ENCODE measurements around the gene LDLRAD2.
"Not testable (repeated sequence)": the region's sequence is repeated elsewhere in the genome, so short reads cannot be mapped to it uniquely, and the experiment has no call there.

Gene LDLRAD2

DNA sequence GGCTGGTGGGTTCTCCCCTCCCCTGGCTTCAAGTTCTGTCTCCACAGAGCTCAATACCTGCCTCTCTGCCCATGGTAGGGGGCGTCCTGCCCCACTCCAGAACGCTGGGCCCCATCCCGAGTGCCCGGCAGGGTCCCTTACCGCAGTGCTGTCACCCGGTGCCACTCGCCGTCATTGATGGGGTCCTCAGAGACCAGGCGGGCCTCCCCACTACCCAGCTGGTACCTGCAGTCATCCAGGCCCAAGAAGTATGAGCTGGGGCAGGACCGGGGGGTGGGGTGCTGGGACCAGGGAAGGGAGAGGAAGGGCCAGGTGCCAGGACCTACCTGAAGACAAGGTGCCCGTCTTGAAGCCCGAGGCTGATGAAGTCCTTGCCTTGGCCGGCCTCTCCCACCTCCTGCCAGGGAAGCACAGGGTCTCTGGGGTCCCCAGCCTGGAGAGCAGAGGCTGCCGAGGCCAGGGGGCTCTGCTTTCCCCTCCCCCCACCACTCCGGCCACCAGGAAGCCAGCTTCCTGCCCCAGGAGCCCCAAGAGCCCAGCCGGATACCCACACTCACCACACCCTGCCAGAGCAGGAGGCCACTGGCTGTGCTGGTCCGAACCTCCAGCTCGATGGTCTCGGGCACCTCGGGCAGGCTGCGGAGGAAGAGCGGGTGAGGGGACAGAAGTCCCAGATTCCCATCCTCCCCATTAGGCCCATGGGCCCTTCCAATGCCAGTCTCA lies 12.1 kb downstream of the LDLRAD2 start:
- DNase-seq (ENCODE audit: low read depth) = no peak

- no peak for DNase-seq (ENCODE audit: low read depth)
Observed at GRCh38 chr1:21824926-21825325, 12.9 kb downstream of the LDLRAD2 start.

DNA sequence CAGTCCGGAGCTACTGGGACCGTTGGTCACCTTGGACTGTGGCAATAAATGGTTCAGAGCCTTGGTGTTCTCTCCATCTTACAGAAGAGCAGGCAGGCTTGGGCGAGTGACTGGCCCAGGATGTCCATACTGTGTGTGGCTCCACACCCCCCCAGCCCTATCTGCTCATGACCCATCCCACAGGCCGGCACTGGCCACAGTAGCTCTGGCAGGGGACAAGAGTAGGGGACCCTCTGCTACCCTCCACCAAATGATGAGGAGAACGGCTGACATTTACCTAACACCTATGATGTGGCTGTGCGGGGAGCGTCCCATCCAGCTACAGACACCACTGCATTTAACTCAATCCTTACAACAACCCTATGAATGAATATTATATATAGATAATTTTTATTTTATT lies 13.3 kb downstream of the LDLRAD2 start:
- DNase-seq (ENCODE audit: low read depth) = no peak

DNA sequence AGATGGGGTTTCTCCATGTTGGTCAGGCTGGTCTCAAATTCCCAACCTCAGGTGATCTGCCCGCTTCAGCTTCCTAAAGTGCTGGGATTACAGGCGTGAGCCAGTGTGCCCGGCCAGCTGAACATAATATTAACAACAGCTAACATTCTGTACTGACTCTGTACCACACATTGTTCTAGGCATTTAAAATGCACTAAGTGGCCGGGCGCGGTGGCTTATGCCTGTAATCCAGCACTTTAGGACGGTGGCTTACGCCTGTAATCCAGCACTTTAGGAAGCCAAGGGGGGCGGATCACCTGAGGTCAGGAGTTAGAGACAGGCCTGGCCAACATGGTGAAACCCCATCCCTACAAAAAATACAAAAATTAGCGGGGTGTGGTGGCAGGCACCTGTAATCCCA lies 14.6 kb downstream of the LDLRAD2 start:
- DNase-seq (ENCODE audit: low read depth) = not testable (repeated sequence)

DNA sequence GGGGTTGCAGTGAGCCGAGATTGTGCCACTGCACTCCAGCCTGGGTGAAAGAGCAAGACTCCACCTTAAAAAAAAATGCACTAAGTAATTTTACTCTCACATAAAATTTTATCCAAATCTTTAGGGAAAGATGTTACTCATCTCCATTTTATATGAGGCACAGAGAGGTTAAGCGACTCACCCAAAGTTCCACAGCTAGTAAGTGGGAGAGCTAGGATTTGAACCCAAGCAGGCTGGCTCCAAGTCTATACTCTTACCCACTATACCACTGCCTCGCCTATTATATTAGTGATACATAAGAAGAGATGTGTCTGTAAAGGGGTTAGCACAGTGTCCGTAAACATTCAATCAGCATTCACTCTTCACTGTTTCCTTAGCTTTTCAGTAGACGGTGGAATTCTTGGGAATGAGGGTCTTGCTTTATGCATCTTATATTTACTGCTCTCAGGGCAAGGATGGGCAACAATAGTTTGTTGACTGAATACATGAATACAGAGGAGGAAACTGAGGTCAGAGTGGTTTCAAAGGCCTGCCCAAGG lies 15.1 kb downstream of the LDLRAD2 start:
- no peak for DNase-seq (ENCODE audit: low read depth)

DNA sequence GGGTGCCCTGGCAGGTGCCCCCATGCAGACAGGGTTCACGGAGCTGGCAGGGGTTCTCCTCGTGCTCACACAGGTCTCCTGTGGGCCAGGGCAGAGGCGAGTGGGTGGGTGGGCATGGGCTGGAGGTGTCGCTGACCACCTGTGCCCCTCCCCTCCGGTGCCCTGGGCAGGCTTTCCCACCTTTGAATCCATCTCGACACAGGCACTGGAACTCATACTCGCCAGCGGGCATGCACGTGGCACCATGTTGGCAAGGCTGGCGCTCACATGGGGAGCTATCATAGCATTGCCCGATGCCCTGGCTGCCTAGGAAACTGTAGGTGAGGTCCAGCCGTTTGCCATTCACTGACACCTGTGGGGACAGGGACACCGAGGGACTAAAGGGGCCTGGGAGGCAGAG lies 16.0 kb downstream of the LDLRAD2 start:
- no peak for DNase-seq (ENCODE audit: low read depth)

- no peak for DNase-seq (ENCODE audit: low read depth)
Observed at GRCh38 chr1:21828506-21829210, 16.6 kb downstream of the LDLRAD2 start.

- no peak for DNase-seq (ENCODE audit: low read depth)
Observed at GRCh38 chr1:21829294-21829693, 17.2 kb downstream of the LDLRAD2 start.

- DNase-seq (ENCODE audit: low read depth) = no peak
Observed at GRCh38 chr1:21830792-21831453, 18.9 kb downstream of the LDLRAD2 start.

DNA sequence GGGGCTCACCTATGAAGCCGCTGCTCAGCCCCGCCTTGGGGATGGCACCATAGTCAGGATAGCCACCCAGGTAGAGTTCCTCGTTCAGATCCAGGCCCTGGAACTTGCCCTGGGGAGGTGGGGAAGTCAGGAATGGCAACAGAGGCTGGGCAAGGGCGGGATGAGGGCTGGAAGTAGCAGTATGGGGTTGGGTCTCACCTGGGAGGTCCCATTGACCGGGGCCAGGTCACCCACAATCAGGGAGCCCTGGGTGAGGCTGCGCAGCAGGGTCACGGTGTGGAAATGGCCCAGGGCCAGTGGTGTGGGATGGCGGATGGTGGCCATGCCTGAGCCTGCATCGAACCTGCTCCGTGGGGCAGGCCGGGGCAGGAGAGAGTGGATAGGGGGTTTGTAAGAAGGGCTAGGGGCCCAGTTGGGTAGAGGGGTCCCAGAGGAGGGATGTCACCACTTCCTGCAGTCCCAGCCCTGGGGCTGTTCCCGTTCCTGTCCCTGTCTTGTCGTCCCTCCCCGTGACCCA lies 19.4 kb downstream of the LDLRAD2 start:
- DNase-seq (ENCODE audit: low read depth) = no peak

- DNase-seq (ENCODE audit: low read depth) = no peak
Observed at GRCh38 chr1:21833392-21833976, 21.4 kb downstream of the LDLRAD2 start.

GRCh38 chr1:21834094-21834493 lies 22.0 kb downstream of the LDLRAD2 start:
- DNase-seq (ENCODE audit: low read depth) = no peak

DNA sequence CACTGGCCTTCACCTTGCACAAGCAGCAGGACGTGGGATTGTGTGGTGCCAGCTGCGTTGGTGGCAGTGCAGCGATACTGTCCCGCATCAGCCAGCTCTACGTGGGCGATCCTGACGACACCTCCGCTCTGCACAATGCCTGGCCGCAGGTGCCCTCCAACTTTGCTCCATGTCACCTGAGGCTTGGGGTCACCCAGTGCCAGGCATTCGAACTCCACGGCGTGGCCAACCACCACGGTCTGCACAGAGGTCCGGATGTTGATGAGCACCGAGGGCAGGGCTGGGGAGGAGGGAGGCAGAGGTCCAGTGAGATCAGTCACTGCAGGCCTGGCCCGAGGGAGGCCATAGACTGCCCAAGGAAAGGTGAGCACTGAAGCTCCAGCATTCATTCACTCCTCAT lies 22.6 kb downstream of the LDLRAD2 start:
- no peak for DNase-seq (ENCODE audit: low read depth)

DNA sequence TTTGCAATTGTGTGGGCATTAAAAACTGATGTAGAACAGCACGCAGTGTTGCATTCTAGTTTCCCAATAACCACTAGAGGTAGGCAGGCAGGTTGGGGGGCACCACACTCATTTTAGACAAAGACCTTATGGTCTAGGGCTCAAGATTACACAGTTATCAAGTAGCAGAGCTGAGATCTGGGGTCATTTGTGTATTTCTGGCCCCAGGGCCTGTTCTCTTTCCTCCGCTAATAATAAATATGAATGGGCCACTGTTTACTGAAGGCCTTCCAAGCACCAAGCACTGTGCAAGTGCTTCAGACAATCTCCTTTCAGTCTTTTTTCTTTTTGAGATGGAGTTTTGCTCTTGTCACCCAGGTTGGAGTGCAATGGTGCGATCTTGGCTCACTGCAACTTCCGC lies 23.9 kb downstream of the LDLRAD2 start:
- DNase-seq (ENCODE audit: low read depth) = no peak

DNA sequence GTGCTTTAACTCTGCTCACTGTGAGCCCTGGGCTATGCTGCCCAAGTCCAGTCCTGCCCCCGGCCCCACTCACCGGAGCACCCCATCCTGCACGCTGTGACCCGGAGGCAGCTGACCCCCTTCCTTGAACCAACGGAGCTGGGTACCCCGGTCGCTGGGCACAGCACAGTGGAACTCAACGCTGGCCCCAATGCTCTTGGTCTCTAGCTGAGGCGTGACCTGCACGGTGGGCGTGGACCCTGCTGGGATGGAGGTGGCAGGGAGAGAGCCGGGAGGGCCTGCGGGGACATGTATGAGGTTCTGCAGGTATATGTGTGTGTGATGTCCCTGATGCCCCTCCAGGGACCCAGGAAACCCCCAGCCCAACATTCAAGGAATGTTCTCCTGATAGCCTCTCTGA lies 24.7 kb downstream of the LDLRAD2 start:
- no peak for DNase-seq (ENCODE audit: low read depth)

DNA sequence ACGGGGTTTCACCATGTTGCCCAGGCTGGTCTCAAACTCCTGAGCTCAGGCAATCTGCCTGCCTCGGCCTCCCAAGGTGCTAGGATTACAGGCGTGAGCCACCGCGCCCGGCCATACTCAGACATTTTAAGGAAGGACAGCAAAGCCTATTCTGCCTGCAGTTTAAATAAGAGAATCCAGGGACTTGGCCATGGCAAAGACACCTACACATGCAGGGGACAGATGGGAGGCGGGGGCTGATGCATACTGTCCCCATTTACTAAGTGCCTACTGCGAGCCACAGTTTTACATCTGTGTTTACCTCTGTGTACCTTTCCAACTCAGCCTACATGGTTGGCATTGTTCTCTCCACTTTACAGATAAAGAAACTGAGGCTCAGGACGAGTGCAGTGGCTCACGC lies 25.4 kb downstream of the LDLRAD2 start:
- DNase-seq (ENCODE audit: low read depth) = no peak

DNA sequence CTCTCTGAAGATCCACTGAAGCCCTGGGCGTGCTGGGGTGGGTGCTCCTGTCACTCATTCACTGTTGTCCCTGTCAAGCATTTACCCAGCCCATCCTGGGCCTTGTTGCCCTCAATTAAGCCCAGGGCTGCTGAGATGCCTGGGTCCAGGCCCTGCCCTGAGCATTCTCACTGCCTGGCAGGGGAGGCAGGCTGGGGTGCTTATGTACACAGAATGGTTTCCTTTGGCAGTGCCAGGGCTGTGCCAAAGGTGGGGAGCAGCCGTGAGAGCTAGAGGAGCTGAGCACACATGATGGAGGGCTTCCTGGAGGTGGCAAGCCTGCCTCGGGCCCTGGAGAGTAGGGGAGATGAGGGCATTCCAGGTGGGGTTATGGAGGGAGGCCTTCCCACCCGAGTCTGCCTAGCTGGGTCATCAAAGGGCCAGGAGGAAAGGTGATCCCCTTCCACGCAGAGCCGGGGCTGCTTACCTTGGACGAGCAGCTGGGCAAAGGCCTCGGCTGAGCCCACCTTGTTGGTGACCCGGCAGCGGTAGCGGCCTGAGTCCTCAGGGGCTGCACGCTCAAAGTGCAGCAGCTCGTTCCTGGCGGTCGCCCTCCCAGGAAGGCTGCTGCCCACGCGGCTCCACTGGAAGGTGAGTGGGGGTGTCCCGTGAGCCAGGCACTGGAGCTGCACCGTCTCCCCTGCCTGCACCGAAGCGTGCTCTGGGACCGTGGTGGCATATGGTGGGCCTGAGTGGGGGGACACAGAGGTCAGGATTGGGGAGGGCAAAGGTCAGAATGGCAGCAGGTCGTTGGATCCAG lies 26.5 kb downstream of the LDLRAD2 start:
- DNase-seq (ENCODE audit: low read depth) = no peak

DNA sequence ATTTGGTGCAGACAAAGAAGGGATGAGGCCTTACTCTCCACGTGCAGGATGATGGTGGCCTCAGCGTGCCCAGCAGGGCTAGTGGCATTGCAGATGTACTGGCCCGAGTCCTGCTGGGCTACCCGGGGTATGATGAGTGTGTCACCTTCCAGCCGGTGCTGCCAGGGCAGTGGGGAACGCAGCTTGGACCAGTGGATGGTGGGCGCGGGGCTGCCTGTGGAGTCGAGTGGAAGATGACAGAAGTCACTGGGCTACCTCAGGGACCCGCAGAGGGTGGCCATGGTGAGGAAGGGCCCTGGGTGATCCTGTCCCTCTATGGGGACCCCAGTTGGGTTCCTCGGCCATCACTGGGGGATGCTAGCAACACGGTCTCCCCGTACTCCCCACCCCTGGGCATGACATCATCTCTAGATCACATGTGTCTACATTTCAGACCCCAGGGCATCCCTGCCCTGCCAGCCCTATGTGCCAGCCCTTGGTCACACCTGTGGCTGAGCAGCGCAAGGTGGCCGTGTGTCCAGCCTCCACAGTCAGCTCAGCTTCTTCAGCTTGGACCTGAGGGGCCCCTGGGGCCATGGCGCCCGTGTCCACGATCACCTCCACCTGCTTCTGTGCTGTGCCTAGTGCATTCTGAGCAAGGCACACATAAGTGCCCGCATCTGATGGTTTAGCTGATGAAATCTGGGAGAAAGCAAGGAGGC lies 27.4 kb downstream of the LDLRAD2 start:
- no peak for DNase-seq (ENCODE audit: low read depth)

DNA sequence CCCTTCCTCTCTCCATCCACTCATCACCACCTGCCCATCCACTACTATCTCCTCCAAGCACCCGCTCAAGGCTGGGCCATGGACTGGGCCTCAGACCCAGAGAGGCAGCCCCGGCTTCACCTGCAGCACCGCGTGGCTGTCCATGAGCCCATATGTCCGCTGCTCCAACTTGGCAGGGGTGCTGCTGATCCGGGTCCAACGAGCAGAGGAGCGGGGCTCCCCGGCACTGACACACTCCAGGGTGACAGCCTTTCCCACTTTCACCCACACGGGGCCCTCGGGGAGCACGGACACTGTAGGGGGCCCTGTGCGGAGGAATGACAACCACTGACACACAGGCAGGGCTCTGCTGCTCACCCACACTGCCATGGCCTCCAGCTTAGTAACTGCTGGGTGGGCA lies 28.9 kb downstream of the LDLRAD2 start:
- DNase-seq (ENCODE audit: low read depth) = no peak

- no peak for DNase-seq (ENCODE audit: low read depth)
Observed at GRCh38 chr1:21841852-21842466, 29.9 kb downstream of the LDLRAD2 start.
